ENCODE results near the gene RABGAP1L.

The RABGAP1L gene

DNA sequence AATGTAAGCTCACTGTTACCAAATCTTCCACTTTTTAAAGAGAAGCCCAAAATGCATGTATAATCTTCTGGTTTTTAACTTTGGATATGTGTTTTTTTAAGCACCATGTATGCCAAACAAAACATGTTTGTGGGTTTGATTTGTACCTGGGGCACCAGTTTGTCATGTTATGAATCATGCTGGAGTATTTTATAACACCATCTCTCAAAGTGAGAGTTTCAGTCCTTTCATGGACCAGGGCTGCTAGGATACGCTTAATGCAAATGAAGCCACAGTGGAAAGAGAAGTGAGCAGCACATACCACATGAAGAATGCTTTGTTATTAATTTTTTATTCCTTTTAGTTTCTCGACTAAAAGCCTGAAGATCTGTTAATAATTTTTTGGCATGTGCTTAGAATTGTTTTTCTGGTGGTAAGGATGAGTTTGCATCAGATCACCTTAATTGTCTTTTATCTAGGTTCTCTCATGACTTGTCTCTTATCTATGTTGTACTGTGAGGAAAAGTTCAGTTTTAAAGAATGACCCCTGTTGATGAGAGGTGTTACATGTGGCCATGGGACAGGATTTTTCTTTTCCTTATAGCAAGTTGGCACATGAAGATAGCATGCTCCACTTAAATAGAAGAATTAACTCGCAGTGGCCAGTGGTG is 2.0 kb upstream of the RABGAP1L start:
- Histone ChIP-seq H3K9ac (ENCODE audit: low read length) (no peak overlapping the region), H3K27me3 (ENCODE audit: low read length) (no peaks in the 10 kb centered on the region), H3K36me3 (ENCODE audit: low read length) (0 out of 2 replicates have a peak, but pooled peaks cover 3% of the 10 kb centered on the region), H3K79me2 (ENCODE audit: insufficient read depth, low read length) (peaks cover 23% of the 10 kb centered on the region), H3K4me2 (ENCODE audit: low read depth, low read length, poor library complexity, severe bottlenecking) (peak overlapping the region; percentile 67), H3K4me3 (ENCODE audit: insufficient read depth, low read length, poor library complexity, severe bottlenecking) (no peak overlapping the region), H3K27ac (ENCODE audit: low read depth, low read length) (no peak overlapping the region), H3F3A (ENCODE audit: insufficient read depth) (peaks cover 18% of the 10 kb centered on the region; the same call in 1 of the 2 replicates), H3K9me3 (ENCODE audit: insufficient read depth, low read length) (no peaks in the 10 kb centered on the region), H3K9me2 (replicated peaks; ENCODE audit: insufficient read depth, low read length) (no peaks in the 10 kb centered on the region), H4K20me1 (ENCODE audit: low read depth, low read length) (peaks cover 7% of the 10 kb centered on the region; the same call in 1 of the 2 replicates), H2AFZ (ENCODE audit: low read depth, low read length, severe bottlenecking) (no peak overlapping the region)
- TF ChIP-seq EZH2phosphoT487 (conservative IDR thresholded peaks at IDR 0.05; ENCODE audit: low read length) (no peak), CTCF (IDR thresholded peaks at IDR 0.05; ENCODE audit: insufficient read depth, low read length, poor library complexity, severe bottlenecking) (no peak)

DNA sequence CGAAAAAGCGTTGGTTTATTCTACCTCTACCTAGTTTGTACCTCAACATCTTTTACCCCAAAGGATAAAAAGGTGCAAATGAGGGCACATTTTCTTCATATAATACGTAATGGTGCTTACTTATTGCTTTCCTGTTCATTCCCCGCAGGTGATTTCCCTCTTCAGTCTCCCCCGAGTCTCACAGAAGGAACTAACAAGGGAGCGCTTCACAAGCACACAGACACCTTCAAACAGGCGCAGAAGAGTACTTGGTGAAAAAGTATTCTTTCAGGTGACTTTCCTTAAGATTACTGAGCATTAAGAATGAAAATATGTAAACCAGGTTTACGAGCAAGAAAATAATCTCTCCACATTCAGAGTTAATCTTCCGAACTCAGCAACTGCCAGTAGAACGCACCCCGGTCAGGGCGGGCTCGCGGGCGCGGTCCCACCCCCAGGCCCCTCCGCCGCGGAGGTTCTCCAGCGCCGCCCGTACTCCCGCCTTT is 511 bp upstream of the RABGAP1L start:
- Histone ChIP-seq H3F3A (ENCODE audit: insufficient read depth) (peaks cover 18% of the 10 kb centered on the region; the same call in 1 of the 2 replicates), H3K27ac (ENCODE audit: low read depth, low read length) (peak overlapping the region; percentile 63), H3K4me2 (ENCODE audit: low read depth, low read length, poor library complexity, severe bottlenecking) (peak overlapping the region; percentile 67), H3K79me2 (ENCODE audit: insufficient read depth, low read length) (peaks cover 26% of the 10 kb centered on the region), H2AFZ (ENCODE audit: low read depth, low read length, severe bottlenecking) (peak overlapping the region; percentile 87), H3K9me2 (replicated peaks; ENCODE audit: insufficient read depth, low read length) (no peaks in the 10 kb centered on the region), H3K27me3 (ENCODE audit: low read length) (no peaks in the 10 kb centered on the region), H3K9me3 (ENCODE audit: insufficient read depth, low read length) (no peaks in the 10 kb centered on the region), H3K4me3 (ENCODE audit: insufficient read depth, low read length, poor library complexity, severe bottlenecking) (peak overlapping the region; percentile 57), H3K36me3 (ENCODE audit: low read length) (0 out of 2 replicates have a peak, but pooled peaks cover 3% of the 10 kb centered on the region), H3K9ac (ENCODE audit: low read length) (peak overlapping the region; percentile 96), H4K20me1 (ENCODE audit: low read depth, low read length) (peaks cover 8% of the 10 kb centered on the region; the same call in 1 of the 2 replicates)
- TF ChIP-seq EZH2phosphoT487 (conservative IDR thresholded peaks at IDR 0.05; ENCODE audit: low read length) = no peak
- no peak for TF ChIP-seq CTCF (IDR thresholded peaks at IDR 0.05; ENCODE audit: insufficient read depth, low read length, poor library complexity, severe bottlenecking)

DNA sequence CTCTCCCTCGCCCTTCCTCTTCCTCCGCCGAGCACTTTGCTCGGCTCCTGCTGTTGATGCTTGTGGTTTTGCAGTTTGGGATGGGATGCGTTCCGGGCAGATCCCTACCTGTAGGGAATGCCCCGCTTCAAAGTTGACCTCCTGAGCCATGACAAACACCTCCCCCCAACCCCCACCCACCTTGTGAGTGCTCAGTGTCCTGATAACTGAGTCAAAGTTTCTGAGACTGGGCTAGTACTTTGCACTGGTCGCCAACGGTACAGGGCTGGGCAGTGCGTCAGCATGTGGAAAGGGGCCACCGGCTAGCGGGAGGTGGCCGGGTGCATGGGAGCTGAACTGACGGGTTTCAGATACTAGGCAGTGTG is 771 bp downstream of the RABGAP1L start:
- no peak overlapping the region for H3K27ac ChIP-seq (ENCODE audit: low read depth, low read length)
- peaks cover 18% of the 10 kb centered on the region; the same call in 1 of the 2 replicates for H3F3A ChIP-seq (ENCODE audit: insufficient read depth)
- H3K36me3 ChIP-seq (ENCODE audit: low read length) = 0 out of 2 replicates have a peak, but pooled peaks cover 3% of the 10 kb centered on the region
- peaks cover 32% of the 10 kb centered on the region for H3K79me2 ChIP-seq (ENCODE audit: insufficient read depth, low read length)
- H3K9me3 ChIP-seq (ENCODE audit: insufficient read depth, low read length) = no peaks in the 10 kb centered on the region
- TF ChIP-seq CTCF (IDR thresholded peaks at IDR 0.05; ENCODE audit: insufficient read depth, low read length, poor library complexity, severe bottlenecking) (no peak), EZH2phosphoT487 (conservative IDR thresholded peaks at IDR 0.05; ENCODE audit: low read length) (no peak)
- peaks cover 8% of the 10 kb centered on the region; the same call in 1 of the 2 replicates for H4K20me1 ChIP-seq (ENCODE audit: low read depth, low read length)
- no peaks in the 10 kb centered on the region for H3K27me3 ChIP-seq (ENCODE audit: low read length)
- H3K9ac ChIP-seq (ENCODE audit: low read length) = peak overlapping the region; percentile 96
- no peaks in the 10 kb centered on the region for H3K9me2 ChIP-seq (replicated peaks; ENCODE audit: insufficient read depth, low read length)
- peak overlapping the region; percentile 95 for H3K4me3 ChIP-seq (ENCODE audit: insufficient read depth, low read length, poor library complexity, severe bottlenecking)
- H3K4me2 ChIP-seq (ENCODE audit: low read depth, low read length, poor library complexity, severe bottlenecking) = peak overlapping the region; percentile 83
- H2AFZ ChIP-seq (ENCODE audit: low read depth, low read length, severe bottlenecking) = peak overlapping the region; percentile 96
